ENCODE measurements around the gene CAMK1D. TPM values are rescaled to one million over a fixed set of nuclear protein-coding genes. Genes with fewer than 3 reads are reported as not detected.

The CAMK1D gene
- polyA plus RNA-seq, 2 of the 4 experiments (the other 2 are of a cell fraction), result 6.6 to 12.5 TPM

DNA sequence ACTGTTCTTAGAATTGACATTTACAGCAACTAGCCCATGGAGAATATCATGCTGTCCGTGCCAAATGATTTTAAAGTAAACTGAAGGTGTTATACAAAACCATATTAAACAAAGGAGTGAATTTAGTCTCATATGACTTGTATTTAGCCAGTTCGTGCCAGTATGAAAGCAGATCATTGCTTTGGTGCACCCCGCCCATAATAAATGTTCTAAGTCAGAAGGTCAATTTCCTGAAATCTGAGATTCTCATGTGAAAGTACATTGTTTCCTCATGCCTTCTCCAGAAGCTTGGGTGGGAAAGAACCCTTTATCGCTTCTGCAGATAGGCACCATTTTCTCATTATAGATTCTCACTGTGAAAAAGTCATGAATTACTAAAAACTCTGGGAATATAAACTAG is 106.4 kb downstream of the CAMK1D start:
- no peak for TF ChIP-seq NR3C1 (IDR thresholded peaks at IDR 0.05)
- no peak for TF ChIP-seq FOSB (CRISPR knock-in tag; IDR thresholded peaks at IDR 0.05)
- no peak for TF ChIP-seq NFE2L2 (conservative IDR thresholded peaks at IDR 0.05; ENCODE audit: low read length)
- no peak for TF ChIP-seq CHD2 (IDR thresholded peaks at IDR 0.05; ENCODE audit: low read length, partially characterized antibody)
- TF ChIP-seq SREBF2 (IDR thresholded peaks at IDR 0.05), result no peak
- no peak for TF ChIP-seq CEBPB (IDR thresholded peaks at IDR 0.05)
- no peak for TF ChIP-seq ZC3H11A (IDR thresholded peaks at IDR 0.05)
- TF ChIP-seq NPAS2 (CRISPR knock-in tag; IDR thresholded peaks at IDR 0.05; ENCODE audit: borderline replicate concordance), result no peak
- no peak for FAIRE-seq
- DNase-seq (ENCODE audit: low read depth in 1 of 2, low spot score in 1 of 2), result peak in 1 of 2 experiments; percentile 22
- ChIA-PET POLR2A (no interaction called here), CTCF (interaction anchor here (1.2 kb wide), 1 partner anchor 191 kb away, joined by 6 read pairs; no protein-coding TSS in a partner anchor)
- Histone ChIP-seq H3K4me1 (peaks cover 24% of the 10 kb centered on the region), H3K27ac (no peak overlapping the region), H3K4me2 (peak overlapping the region; percentile 7; the same call in 1 of the 3 replicates), H3K9me3 (no peaks in the 10 kb centered on the region), H3K4me3 (no peak overlapping the region)
- no peak for ATAC-seq
- 68% methylated on average over 4 of the region's 4 CpGs for WGBS (ENCODE audit: missing lambda C conversion rate)

DNA sequence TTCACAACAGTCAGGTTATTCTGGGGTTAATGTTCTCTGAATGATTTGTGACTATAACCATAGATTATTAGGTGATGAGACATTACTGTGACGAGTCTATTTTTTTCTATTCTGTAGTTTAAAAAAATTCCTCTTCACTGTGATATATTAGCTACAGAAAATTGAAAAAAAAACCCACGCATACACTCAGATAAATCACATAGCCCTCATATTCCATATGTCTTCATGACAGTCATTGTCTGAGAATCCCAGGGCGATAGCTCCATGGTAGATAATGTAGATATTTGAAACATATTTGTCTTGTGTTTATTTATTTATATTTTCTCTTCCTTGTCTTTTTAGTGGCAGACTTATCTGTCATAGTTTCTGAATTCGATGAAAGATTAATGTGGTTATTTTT is 110.0 kb downstream of the CAMK1D start:
- 41% methylated on average over 4 of the region's 4 CpGs for WGBS (ENCODE audit: missing lambda C conversion rate)
- DNase-seq (ENCODE audit: low read depth in 1 of 2, low spot score in 1 of 2), result no peak
- Histone ChIP-seq H3K4me3 (no peak overlapping the region), H3K4me2 (peak overlapping the region; percentile 54), H3K9me3 (no peaks in the 10 kb centered on the region), H3K4me1 (peaks cover 24% of the 10 kb centered on the region), H3K27ac (peak overlapping the region; percentile 23 to 60; a peak in 5 of 6 replicates)
- TF ChIP-seq MAZ (IDR thresholded peaks at IDR 0.05; ENCODE audit: borderline replicate concordance, low read depth, low read length) (no peak), ZFP36 (IDR thresholded peaks at IDR 0.05; ENCODE audit: borderline replicate concordance, partially characterized antibody) (no peak), KDM5A (IDR thresholded peaks at IDR 0.05) (no peak), FOSL2 (IDR thresholded peaks at IDR 0.05) (no peak), FOSL2 (CRISPR knock-in tag; IDR thresholded peaks at IDR 0.05) (peak; percentile 25; the same call in 1 of the 2 replicates), ZC3H11A (IDR thresholded peaks at IDR 0.05) (no peak)
- TF ChIP-seq, protein P1, sequence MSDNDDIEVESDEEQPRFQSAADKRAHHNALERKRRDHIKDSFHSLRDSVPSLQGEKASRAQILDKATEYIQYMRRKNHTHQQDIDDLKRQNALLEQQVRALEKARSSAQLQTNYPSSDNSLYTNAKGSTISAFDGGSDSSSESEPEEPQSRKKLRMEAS (IDR thresholded peaks at IDR 0.05), result no peak
- TF ChIP-seq, protein P2, sequence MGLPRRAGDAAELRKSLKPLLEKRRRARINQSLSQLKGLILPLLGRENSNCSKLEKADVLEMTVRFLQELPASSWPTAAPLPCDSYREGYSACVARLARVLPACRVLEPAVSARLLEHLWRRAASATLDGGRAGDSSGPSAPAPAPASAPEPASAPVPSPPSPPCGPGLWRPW (IDR thresholded peaks at IDR 0.05), result no peak
- FAIRE-seq, result no peak
- ChIA-PET POLR2A (interaction anchor here (1.0 kb wide), 1 partner anchor 10 kb away, joined by 3 read pairs; no protein-coding TSS in a partner anchor), CTCF (interaction anchor here (1.1 kb wide), 1 partner anchor 195 kb away, joined by 4 read pairs; no protein-coding TSS in a partner anchor)
- ATAC-seq, result no peak; a peak in 1 of 6 replicates

DNA sequence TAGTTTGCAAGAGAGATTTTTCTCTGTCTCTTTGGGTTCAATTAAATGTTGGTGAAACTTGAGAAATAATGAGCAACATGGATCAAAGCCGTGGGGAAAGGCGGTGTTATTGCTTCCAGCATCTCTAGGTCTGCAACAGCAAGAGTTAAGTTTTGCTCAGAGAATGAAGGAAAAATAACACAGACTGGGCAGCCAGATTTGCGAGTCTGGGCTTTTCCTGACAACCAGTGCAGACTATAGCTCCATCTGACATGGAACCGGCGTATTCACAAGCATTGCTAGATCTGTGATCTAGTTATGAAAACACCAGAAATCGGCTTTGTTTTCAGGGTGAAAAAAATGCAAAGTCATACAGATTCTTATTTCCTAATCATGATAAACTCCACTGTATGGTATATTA is 110.4 kb downstream of the CAMK1D start:
- peak; percentile 60 for TF ChIP-seq MAFK (IDR thresholded peaks at IDR 0.05; ENCODE audit: partially characterized antibody)
- TF ChIP-seq, protein P3, sequence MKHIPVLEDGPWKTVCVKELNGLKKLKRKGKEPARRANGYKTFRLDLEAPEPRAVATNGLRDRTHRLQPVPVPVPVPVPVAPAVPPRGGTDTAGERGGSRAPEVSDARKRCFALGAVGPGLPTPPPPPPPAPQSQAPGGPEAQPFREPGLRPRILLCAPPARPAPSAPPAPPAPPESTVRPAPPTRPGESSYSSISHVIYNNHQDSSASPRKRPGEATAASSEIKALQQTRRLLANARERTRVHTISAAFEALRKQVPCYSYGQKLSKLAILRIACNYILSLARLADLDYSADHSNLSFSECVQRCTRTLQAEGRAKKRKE (CRISPR knock-in tag; IDR thresholded peaks at IDR 0.05; ENCODE audit: low read depth), result no peak
- TF ChIP-seq, protein P4, sequence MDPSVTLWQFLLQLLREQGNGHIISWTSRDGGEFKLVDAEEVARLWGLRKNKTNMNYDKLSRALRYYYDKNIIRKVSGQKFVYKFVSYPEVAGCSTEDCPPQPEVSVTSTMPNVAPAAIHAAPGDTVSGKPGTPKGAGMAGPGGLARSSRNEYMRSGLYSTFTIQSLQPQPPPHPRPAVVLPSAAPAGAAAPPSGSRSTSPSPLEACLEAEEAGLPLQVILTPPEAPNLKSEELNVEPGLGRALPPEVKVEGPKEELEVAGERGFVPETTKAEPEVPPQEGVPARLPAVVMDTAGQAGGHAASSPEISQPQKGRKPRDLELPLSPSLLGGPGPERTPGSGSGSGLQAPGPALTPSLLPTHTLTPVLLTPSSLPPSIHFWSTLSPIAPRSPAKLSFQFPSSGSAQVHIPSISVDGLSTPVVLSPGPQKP (IDR thresholded peaks at IDR 0.05; ENCODE audit: low read depth, low read length), result no peak
- 0 out of 2 replicates have a peak, but pooled peaks have one; percentile 34 for TF ChIP-seq NFE2L2 (conservative IDR thresholded peaks at IDR 0.05; ENCODE audit: low read length)
- TF ChIP-seq POLR2A (IDR thresholded peaks at IDR 0.05; ENCODE audit: low read length), result no peak
- H3K27ac ChIP-seq, result peak overlapping the region; percentile 23 to 60; a peak in 5 of 6 replicates
- ATAC-seq (no peak), DNase-seq (ENCODE audit: low read depth in 1 of 2, low spot score in 1 of 2) (no peak), FAIRE-seq (no peak)
- H3K9me3 ChIP-seq, result no peaks in the 10 kb centered on the region
- H3K4me2 ChIP-seq, result peak overlapping the region; percentile 54
- H3K4me3 ChIP-seq, result no peak overlapping the region
- POLR2A ChIA-PET, result interaction anchor here (1.0 kb wide), 1 partner anchor 11 kb away, joined by 3 read pairs; no protein-coding TSS in a partner anchor
- peaks cover 24% of the 10 kb centered on the region for H3K4me1 ChIP-seq
- CTCF ChIA-PET, result interaction anchor here (1.1 kb wide), 1 partner anchor 195 kb away, joined by 4 read pairs; no protein-coding TSS in a partner anchor
- 70% methylated on average over 6 of the region's 6 CpGs for WGBS (ENCODE audit: missing lambda C conversion rate)
